ENCODE data around the gene TRMT1L. TPM values are rescaled to one million over a fixed set of nuclear protein-coding genes. Genes with fewer than 3 reads are reported as not detected.

The TRMT1L gene
- total and polyA plus RNA-seq, 2 donors (not counting 1 experiment from before 2014, with no cell fraction given), result 19.4 to 26.4 TPM

- Histone ChIP-seq H3K27ac (ENCODE audit: insufficient read depth, low read length) (no peak overlapping the region), H3K36me3 (ENCODE audit: control insufficient read depth, insufficient read depth, low read length) (no peaks in the 10 kb centered on the region), H3K4me1 (ENCODE audit: control insufficient read depth, extremely low read depth, insufficient read depth, low read length) (peaks cover 6% of the 10 kb centered on the region), H3K4me2 (ENCODE audit: extremely low read depth, insufficient read depth, low read length) (no peak overlapping the region), H3K79me2 (ENCODE audit: control insufficient read depth, insufficient read depth, low read length) (peaks cover 2% of the 10 kb centered on the region), H3K4me3 (replicated peaks in 1 of 4; ENCODE audit: control extremely low read depth in 1 of 4, insufficient read depth in 1 of 4, low read depth in 3 of 4, low read length in 4 of 4) (no peak overlapping the region), H3K9ac (ENCODE audit: insufficient read depth, low read length) (no peak overlapping the region), H2AFZ (ENCODE audit: low read length) (no peak overlapping the region), H4K20me1 (ENCODE audit: control insufficient read depth, extremely low read depth, insufficient read depth, low read length) (no peaks in the 10 kb centered on the region), H3K9me3 (ENCODE audit: control insufficient read depth, insufficient read depth, low read depth, low read length) (no peaks in the 10 kb centered on the region), H3K27me3 (ENCODE audit: control insufficient read depth, insufficient read depth, low read length) (no peaks in the 10 kb centered on the region)
- no peak for DNase-seq (ENCODE audit: low read depth in 2 of 2)
- TF ChIP-seq EZH2 (IDR thresholded peaks at IDR 0.05; ENCODE audit: low read length, missing control alignments) (no peak), CTCF (conservative IDR thresholded peaks at IDR 0.05 in 1 of 2, IDR thresholded peaks at IDR 0.05 in 1 of 2; ENCODE audit: low read depth in 1 of 2, low read length in 2 of 2) (no peak)
These were observed 5.7 kb upstream of the TRMT1L start for GRCh38 chr1:185162491-185162890.

DNA sequence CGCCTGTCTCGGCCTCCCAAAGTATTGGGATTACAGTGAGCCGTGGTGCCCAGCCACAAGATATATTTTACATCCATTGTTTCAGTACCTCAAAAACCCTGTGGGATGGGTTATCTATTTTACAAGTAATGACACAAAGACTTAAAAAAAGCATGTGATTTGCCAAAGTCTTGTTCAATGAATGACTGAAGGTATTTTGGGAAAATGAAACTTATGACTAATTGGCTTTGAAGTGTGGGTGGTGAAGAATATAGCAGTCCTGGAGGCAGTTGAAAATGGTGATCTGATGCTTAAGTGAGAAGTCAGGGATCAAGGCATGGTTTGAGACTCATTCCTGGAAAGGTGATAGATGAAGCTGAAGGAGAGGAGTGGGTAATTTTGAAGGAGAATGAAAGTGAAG is 3.2 kb upstream of the TRMT1L start:
- H3K9ac ChIP-seq (ENCODE audit: insufficient read depth, low read length), result no peak overlapping the region
- H3K4me3 ChIP-seq (replicated peaks in 1 of 4; ENCODE audit: control extremely low read depth in 1 of 4, insufficient read depth in 1 of 4, low read depth in 3 of 4, low read length in 4 of 4), result no peak overlapping the region
- H3K79me2 ChIP-seq (ENCODE audit: control insufficient read depth, insufficient read depth, low read length), result peaks cover 6% of the 10 kb centered on the region
- H2AFZ ChIP-seq (ENCODE audit: low read length), result no peak overlapping the region
- no peaks in the 10 kb centered on the region for H4K20me1 ChIP-seq (ENCODE audit: control insufficient read depth, extremely low read depth, insufficient read depth, low read length)
- H3K4me1 ChIP-seq (ENCODE audit: control insufficient read depth, extremely low read depth, insufficient read depth, low read length), result peaks cover 6% of the 10 kb centered on the region
- H3K27ac ChIP-seq (ENCODE audit: insufficient read depth, low read length), result no peak overlapping the region
- H3K36me3 ChIP-seq (ENCODE audit: control insufficient read depth, insufficient read depth, low read length), result no peaks in the 10 kb centered on the region
- no peak for TF ChIP-seq EZH2 (IDR thresholded peaks at IDR 0.05; ENCODE audit: low read length, missing control alignments)
- no peak for TF ChIP-seq CTCF (conservative IDR thresholded peaks at IDR 0.05 in 1 of 2, IDR thresholded peaks at IDR 0.05 in 1 of 2; ENCODE audit: low read depth in 1 of 2, low read length in 2 of 2)
- DNase-seq (ENCODE audit: low read depth in 2 of 2), result peak in 1 of 2 donors; percentile 45
- H3K9me3 ChIP-seq (ENCODE audit: control insufficient read depth, insufficient read depth, low read depth, low read length), result no peaks in the 10 kb centered on the region
- H3K4me2 ChIP-seq (ENCODE audit: extremely low read depth, insufficient read depth, low read length), result peak overlapping the region; percentile 21
- H3K27me3 ChIP-seq (ENCODE audit: control insufficient read depth, insufficient read depth, low read length), result no peaks in the 10 kb centered on the region

- no peaks in the 10 kb centered on the region for H3K27me3 ChIP-seq (ENCODE audit: control insufficient read depth, insufficient read depth, low read length)
- H3K9ac ChIP-seq (ENCODE audit: insufficient read depth, low read length), result no peak overlapping the region
- DNase-seq (ENCODE audit: low read depth in 2 of 2), result peak in 1 of 2 donors; percentile 2
- peak overlapping the region; percentile 18 for H3K4me2 ChIP-seq (ENCODE audit: extremely low read depth, insufficient read depth, low read length)
- H3K36me3 ChIP-seq (ENCODE audit: control insufficient read depth, insufficient read depth, low read length), result no peaks in the 10 kb centered on the region
- H3K9me3 ChIP-seq (ENCODE audit: control insufficient read depth, insufficient read depth, low read depth, low read length), result no peaks in the 10 kb centered on the region
- no peak for TF ChIP-seq CTCF (conservative IDR thresholded peaks at IDR 0.05 in 1 of 2, IDR thresholded peaks at IDR 0.05 in 1 of 2; ENCODE audit: low read depth in 1 of 2, low read length in 2 of 2)
- no peak for TF ChIP-seq EZH2 (IDR thresholded peaks at IDR 0.05; ENCODE audit: low read length, missing control alignments)
- peaks cover 6% of the 10 kb centered on the region for H3K4me1 ChIP-seq (ENCODE audit: control insufficient read depth, extremely low read depth, insufficient read depth, low read length)
- H2AFZ ChIP-seq (ENCODE audit: low read length), result no peak overlapping the region
- no peaks in the 10 kb centered on the region for H4K20me1 ChIP-seq (ENCODE audit: control insufficient read depth, extremely low read depth, insufficient read depth, low read length)
- no peak overlapping the region for H3K27ac ChIP-seq (ENCODE audit: insufficient read depth, low read length)
- H3K4me3 ChIP-seq (replicated peaks in 1 of 4; ENCODE audit: control extremely low read depth in 1 of 4, insufficient read depth in 1 of 4, low read depth in 3 of 4, low read length in 4 of 4), result peak overlapping the region in 1 of 4 experiments; percentile 82
- peaks cover 8% of the 10 kb centered on the region for H3K79me2 ChIP-seq (ENCODE audit: control insufficient read depth, insufficient read depth, low read length)
These were observed 2.0 kb upstream of the TRMT1L start for GRCh38 chr1:185158800-185159199.
